ENCODE data around the gene GATA5. TPM values are rescaled to one million over a fixed set of nuclear protein-coding genes. Genes with fewer than 3 reads are reported as not detected.
"Not testable (repeated sequence)": the region's sequence is repeated elsewhere in the genome, so short reads cannot be mapped to it uniquely, and the experiment has no call there.

GATA5 gene
- total RNA-seq, 1 donor from 2014 or later = not detected

DNA sequence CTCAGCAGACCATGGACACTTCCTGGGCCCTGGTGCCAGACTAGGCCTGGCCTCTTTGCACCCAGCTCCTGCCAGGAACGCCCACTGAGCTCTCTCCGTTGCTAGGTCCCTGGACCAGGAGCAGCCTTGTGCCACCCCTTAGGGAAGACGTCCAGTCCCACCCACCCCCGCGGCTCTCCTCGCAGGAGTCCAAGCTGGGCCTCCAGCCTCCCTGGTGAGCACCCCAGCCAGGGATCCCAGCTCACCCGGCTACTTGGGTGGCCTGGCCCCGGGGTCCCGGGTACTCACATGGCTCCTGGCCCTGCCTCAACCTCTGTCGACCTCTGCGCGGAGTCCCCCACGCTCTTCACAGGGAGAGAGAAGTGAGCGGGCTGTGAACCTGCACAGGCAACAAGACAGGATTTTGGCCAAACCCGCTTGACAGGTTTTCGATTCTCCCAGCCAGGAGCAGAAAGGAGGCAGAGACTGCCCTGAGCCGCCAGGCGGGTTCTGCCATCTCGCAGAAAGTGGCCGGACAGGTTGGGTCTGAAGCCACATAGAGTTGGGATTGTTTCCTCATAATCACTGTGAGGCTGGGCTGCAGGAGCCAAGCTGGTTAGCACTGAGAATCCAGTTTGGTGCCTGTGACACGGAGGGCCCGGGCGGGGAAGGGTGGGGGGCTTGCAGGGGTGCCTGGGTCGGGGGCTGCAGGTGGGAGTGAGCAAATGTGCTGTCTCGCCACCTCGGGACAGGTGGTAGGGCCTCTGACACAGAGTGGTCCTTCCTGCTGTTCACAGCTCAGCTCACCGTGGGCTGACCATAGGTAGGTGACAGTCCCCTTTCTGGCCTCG, 48.4 kb downstream of the GATA5 start, which contains the start of gene RBBP8NL:
TSS of gene RBBP8NL (minus strand) at position 368 of the 830 bp plus-strand sequence. CDS start 7,892 bp downstream, outside the sequence.
- H3K27me3 Mint-ChIP-seq (ENCODE audit: low read depth) = peaks cover 16% of the 10 kb centered on the region
- no peak within 1 kb of the TSS for H3K27ac Mint-ChIP-seq (ENCODE audit: unreplicated experiment)
- H3K36me3 Mint-ChIP-seq (ENCODE audit: low read depth) = no peaks in the 10 kb centered on the region
- no peak within 1 kb of the TSS for H3K4me3 Mint-ChIP-seq (ENCODE audit: unreplicated experiment)
- H3K4me1 Mint-ChIP-seq (ENCODE audit: low read depth) = no peaks in the 10 kb centered on the region
- TF ChIP-seq, protein P1, sequence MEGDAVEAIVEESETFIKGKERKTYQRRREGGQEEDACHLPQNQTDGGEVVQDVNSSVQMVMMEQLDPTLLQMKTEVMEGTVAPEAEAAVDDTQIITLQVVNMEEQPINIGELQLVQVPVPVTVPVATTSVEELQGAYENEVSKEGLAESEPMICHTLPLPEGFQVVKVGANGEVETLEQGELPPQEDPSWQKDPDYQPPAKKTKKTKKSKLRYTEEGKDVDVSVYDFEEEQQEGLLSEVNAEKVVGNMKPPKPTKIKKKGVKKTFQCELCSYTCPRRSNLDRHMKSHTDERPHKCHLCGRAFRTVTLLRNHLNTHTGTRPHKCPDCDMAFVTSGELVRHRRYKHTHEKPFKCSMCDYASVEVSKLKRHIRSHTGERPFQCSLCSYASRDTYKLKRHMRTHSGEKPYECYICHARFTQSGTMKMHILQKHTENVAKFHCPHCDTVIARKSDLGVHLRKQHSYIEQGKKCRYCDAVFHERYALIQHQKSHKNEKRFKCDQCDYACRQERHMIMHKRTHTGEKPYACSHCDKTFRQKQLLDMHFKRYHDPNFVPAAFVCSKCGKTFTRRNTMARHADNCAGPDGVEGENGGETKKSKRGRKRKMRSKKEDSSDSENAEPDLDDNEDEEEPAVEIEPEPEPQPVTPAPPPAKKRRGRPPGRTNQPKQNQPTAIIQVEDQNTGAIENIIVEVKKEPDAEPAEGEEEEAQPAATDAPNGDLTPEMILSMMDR (IDR thresholded peaks at IDR 0.05) = no peak
- DNase-seq (ENCODE audit: low spot score) = no peak
- H3K9me3 Mint-ChIP-seq (ENCODE audit: low read depth) = no peaks in the 10 kb centered on the region

GRCh38 chr20:62426699-62427131, 49.1 kb downstream of the GATA5 start:
- no peak for DNase-seq (ENCODE audit: low spot score)
- no peaks in the 10 kb centered on the region for H3K4me1 Mint-ChIP-seq (ENCODE audit: low read depth)
- H3K36me3 Mint-ChIP-seq (ENCODE audit: low read depth) = no peaks in the 10 kb centered on the region
- no peak overlapping the region for H3K27ac Mint-ChIP-seq (ENCODE audit: unreplicated experiment)
- no peaks in the 10 kb centered on the region for H3K9me3 Mint-ChIP-seq (ENCODE audit: low read depth)
- TF ChIP-seq, protein P1 (IDR thresholded peaks at IDR 0.05) = no peak
- no peak overlapping the region for H3K4me3 Mint-ChIP-seq (ENCODE audit: unreplicated experiment)
- H3K27me3 Mint-ChIP-seq (ENCODE audit: low read depth) = peaks cover 16% of the 10 kb centered on the region

DNA sequence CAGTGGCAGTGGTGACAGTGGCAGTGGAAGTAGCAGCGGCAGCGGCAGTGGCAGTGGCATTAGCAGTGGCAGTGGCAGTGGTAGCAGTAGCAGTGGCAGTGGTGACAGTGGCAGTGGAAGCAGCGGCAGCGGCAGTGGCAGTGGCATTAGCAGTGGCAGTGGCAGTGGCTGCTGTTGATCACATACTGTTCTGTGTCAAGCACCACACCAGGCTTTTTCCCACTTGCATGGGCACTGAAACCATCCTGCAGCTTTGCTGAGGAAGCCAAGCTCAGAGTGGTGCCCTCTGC, 49.8 kb downstream of the GATA5 start:
- peaks cover 12% of the 10 kb centered on the region for H3K27me3 Mint-ChIP-seq (ENCODE audit: low read depth)
- H3K9me3 Mint-ChIP-seq (ENCODE audit: low read depth); DNase-seq (ENCODE audit: low spot score); H3K4me3 Mint-ChIP-seq (ENCODE audit: unreplicated experiment); H3K36me3 Mint-ChIP-seq (ENCODE audit: low read depth); H3K4me1 Mint-ChIP-seq (ENCODE audit: low read depth); H3K27ac Mint-ChIP-seq (ENCODE audit: unreplicated experiment): not testable (repeated sequence)

- Mint-ChIP-seq H3K4me1 (ENCODE audit: low read depth) (no peaks in the 10 kb centered on the region), H3K27ac (ENCODE audit: unreplicated experiment) (no peak overlapping the region), H3K4me3 (ENCODE audit: unreplicated experiment) (no peak overlapping the region), H3K36me3 (ENCODE audit: low read depth) (no peaks in the 10 kb centered on the region), H3K9me3 (ENCODE audit: low read depth) (no peaks in the 10 kb centered on the region), H3K27me3 (ENCODE audit: low read depth) (peaks cover 10% of the 10 kb centered on the region)
- TF ChIP-seq, protein P1 (IDR thresholded peaks at IDR 0.05) = no peak
- DNase-seq (ENCODE audit: low spot score) = no peak
Measured at GRCh38 chr20:62425281-62426058, 50.3 kb downstream of the GATA5 start.

GRCh38 chr20:62424249-62425107, 51.3 kb downstream of the GATA5 start:
- DNase-seq (ENCODE audit: low spot score) = no peak
- TF ChIP-seq, protein P1 (IDR thresholded peaks at IDR 0.05) = no peak
- H3K36me3 Mint-ChIP-seq (ENCODE audit: low read depth) = no peaks in the 10 kb centered on the region
- H3K9me3 Mint-ChIP-seq (ENCODE audit: low read depth) = no peaks in the 10 kb centered on the region
- no peaks in the 10 kb centered on the region for H3K4me1 Mint-ChIP-seq (ENCODE audit: low read depth)
- H3K27me3 Mint-ChIP-seq (ENCODE audit: low read depth) = peaks cover 12% of the 10 kb centered on the region
- H3K4me3 Mint-ChIP-seq (ENCODE audit: unreplicated experiment) = no peak overlapping the region
- no peak overlapping the region for H3K27ac Mint-ChIP-seq (ENCODE audit: unreplicated experiment)
